ENCODE data around the gene DHX30. TPM values are rescaled to one million over a fixed set of nuclear protein-coding genes. Genes with fewer than 3 reads are reported as not detected.

Gene DHX30
- total and polyA plus RNA-seq, 9 of the 15 experiments (the other 6 are each of a cell fraction or from before 2014, with no cell fraction given), result 12.3 to 158 (median 79.0) TPM

DNA sequence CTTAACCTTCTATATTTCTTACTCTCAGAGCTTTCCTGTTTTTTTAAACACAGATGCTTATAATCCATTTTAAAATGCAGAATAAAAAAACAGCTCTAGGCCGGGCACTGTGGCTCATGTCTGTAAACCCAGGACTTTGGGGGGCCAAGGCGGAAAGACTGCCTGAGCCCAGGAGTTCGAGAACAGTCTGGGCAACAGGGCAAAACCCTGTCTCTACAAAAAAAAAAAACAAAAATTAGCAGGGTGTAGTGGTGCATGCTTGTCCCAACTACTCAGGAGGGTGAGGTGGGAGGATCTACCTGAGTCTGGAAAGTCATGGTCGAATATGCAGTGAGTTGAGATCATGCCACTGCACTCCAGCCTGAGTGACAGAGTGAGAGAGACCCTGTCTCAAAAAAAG lies 36.8 kb upstream of the DHX30 start (continued):
- TF ChIP-seq, protein P1, sequence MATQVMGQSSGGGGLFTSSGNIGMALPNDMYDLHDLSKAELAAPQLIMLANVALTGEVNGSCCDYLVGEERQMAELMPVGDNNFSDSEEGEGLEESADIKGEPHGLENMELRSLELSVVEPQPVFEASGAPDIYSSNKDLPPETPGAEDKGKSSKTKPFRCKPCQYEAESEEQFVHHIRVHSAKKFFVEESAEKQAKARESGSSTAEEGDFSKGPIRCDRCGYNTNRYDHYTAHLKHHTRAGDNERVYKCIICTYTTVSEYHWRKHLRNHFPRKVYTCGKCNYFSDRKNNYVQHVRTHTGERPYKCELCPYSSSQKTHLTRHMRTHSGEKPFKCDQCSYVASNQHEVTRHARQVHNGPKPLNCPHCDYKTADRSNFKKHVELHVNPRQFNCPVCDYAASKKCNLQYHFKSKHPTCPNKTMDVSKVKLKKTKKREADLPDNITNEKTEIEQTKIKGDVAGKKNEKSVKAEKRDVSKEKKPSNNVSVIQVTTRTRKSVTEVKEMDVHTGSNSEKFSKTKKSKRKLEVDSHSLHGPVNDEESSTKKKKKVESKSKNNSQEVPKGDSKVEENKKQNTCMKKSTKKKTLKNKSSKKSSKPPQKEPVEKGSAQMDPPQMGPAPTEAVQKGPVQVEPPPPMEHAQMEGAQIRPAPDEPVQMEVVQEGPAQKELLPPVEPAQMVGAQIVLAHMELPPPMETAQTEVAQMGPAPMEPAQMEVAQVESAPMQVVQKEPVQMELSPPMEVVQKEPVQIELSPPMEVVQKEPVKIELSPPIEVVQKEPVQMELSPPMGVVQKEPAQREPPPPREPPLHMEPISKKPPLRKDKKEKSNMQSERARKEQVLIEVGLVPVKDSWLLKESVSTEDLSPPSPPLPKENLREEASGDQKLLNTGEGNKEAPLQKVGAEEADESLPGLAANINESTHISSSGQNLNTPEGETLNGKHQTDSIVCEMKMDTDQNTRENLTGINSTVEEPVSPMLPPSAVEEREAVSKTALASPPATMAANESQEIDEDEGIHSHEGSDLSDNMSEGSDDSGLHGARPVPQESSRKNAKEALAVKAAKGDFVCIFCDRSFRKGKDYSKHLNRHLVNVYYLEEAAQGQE (IDR thresholded peaks at IDR 0.05; ENCODE audit: borderline replicate concordance), result no peak
- TF ChIP-seq, protein P1 (CRISPR knock-in tag; IDR thresholded peaks at IDR 0.05; ENCODE audit: low read depth), result no peak
- no peak for TF ChIP-seq RFX7 (CRISPR knock-in tag; IDR thresholded peaks at IDR 0.05)
- no peak for TF ChIP-seq E2F4 (CRISPR knock-in tag; IDR thresholded peaks at IDR 0.05; ENCODE audit: low read depth)
